ENCODE results near the gene IRF2BP2.

DNA sequence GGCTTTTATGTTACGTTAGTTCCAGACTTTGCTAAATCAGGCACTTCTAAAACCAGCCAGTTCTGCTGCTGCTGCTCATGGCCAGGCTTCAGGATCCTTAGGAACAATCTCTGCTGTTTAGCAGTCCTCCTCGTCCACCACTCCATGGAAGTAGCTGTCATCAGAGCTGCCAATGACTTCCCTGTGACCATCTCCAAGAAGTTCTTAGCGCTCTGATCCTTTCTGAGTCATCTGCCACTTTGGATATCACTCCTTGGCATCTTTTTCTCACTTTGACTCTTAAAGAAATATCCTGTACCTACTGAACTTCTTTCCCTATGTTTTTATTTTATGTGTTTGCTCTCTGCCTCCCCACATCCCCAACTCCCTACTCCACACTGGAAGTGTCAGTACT is 14.7 kb upstream of the IRF2BP2 start:
- TF ChIP-seq POLR2A (IDR thresholded peaks at IDR 0.05): no peak
- TF ChIP-seq, protein P1, sequence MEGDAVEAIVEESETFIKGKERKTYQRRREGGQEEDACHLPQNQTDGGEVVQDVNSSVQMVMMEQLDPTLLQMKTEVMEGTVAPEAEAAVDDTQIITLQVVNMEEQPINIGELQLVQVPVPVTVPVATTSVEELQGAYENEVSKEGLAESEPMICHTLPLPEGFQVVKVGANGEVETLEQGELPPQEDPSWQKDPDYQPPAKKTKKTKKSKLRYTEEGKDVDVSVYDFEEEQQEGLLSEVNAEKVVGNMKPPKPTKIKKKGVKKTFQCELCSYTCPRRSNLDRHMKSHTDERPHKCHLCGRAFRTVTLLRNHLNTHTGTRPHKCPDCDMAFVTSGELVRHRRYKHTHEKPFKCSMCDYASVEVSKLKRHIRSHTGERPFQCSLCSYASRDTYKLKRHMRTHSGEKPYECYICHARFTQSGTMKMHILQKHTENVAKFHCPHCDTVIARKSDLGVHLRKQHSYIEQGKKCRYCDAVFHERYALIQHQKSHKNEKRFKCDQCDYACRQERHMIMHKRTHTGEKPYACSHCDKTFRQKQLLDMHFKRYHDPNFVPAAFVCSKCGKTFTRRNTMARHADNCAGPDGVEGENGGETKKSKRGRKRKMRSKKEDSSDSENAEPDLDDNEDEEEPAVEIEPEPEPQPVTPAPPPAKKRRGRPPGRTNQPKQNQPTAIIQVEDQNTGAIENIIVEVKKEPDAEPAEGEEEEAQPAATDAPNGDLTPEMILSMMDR (IDR thresholded peaks at IDR 0.05): no peak
